HG03103 (cell line): ENCODE measurements around the gene APLP2.
"Not testable (repeated sequence)": the region's sequence is repeated elsewhere in the genome, so short reads cannot be mapped to it uniquely, and the experiment has no call there.

Experiments used
- ATAC-seq: cut with Tn5 transposase; IDR thresholded peaks from one replicate; pipeline ENCODE4 v1.9.1; 2021; ENCODE audit warnings: low read depth; ENCODE audit not compliant: unreplicated experiment

Gene APLP2

GRCh38 chr11:130163346-130164220, 93.9 kb downstream of the APLP2 start:
- no peak for ATAC-seq

- no peak for ATAC-seq
These were observed 94.5 kb downstream of the APLP2 start for GRCh38 chr11:130164221-130164570.

- ATAC-seq, result no peak
These were observed 96.1 kb downstream of the APLP2 start for GRCh38 chr11:130165601-130166456.

GRCh38 chr11:130166457-130166784, 96.7 kb downstream of the APLP2 start:
- ATAC-seq, result no peak

GRCh38 chr11:130167146-130167545, 97.5 kb downstream of the APLP2 start:
- ATAC-seq, result no peak

GRCh38 chr11:130168105-130168504, 98.4 kb downstream of the APLP2 start:
- ATAC-seq, result no peak

- ATAC-seq, result no peak
These were observed 100.7 kb downstream of the APLP2 start for GRCh38 chr11:130170345-130170744.

GRCh38 chr11:130171534-130171933, 101.8 kb downstream of the APLP2 start:
- no peak for ATAC-seq

GRCh38 chr11:130172001-130172400, 102.3 kb downstream of the APLP2 start:
- ATAC-seq, result not testable (repeated sequence)

- ATAC-seq, result no peak
These were observed 104.9 kb downstream of the APLP2 start for GRCh38 chr11:130174642-130175041.

- no peak for ATAC-seq
These were observed 106.2 kb downstream of the APLP2 start for GRCh38 chr11:130175898-130176297.

- ATAC-seq, result no peak
These were observed 108.1 kb downstream of the APLP2 start for GRCh38 chr11:130177782-130178181.

- ATAC-seq, result no peak
These were observed 109.0 kb downstream of the APLP2 start for GRCh38 chr11:130178441-130179339.

GRCh38 chr11:130179396-130180306, 110.0 kb downstream of the APLP2 start:
- ATAC-seq, result no peak

- no peak for ATAC-seq
These were observed 110.8 kb downstream of the APLP2 start for GRCh38 chr11:130180491-130180890.

- ATAC-seq, result no peak
These were observed 111.2 kb downstream of the APLP2 start for GRCh38 chr11:130180896-130181294.

- ATAC-seq, result peak; percentile 54
These were observed 111.9 kb downstream of the APLP2 start for GRCh38 chr11:130181295-130182272.

- ATAC-seq, result no peak
These were observed 114.3 kb downstream of the APLP2 start for GRCh38 chr11:130183878-130184610.
